ENCODE results near the gene DLEC1. TPM values are rescaled to one million over a fixed set of nuclear protein-coding genes. Genes with fewer than 3 reads are reported as not detected.

The DLEC1 gene
- total RNA-seq, 4 donors from 2014 or later = 0.19 to 0.42 (median 0.37) TPM

DNA sequence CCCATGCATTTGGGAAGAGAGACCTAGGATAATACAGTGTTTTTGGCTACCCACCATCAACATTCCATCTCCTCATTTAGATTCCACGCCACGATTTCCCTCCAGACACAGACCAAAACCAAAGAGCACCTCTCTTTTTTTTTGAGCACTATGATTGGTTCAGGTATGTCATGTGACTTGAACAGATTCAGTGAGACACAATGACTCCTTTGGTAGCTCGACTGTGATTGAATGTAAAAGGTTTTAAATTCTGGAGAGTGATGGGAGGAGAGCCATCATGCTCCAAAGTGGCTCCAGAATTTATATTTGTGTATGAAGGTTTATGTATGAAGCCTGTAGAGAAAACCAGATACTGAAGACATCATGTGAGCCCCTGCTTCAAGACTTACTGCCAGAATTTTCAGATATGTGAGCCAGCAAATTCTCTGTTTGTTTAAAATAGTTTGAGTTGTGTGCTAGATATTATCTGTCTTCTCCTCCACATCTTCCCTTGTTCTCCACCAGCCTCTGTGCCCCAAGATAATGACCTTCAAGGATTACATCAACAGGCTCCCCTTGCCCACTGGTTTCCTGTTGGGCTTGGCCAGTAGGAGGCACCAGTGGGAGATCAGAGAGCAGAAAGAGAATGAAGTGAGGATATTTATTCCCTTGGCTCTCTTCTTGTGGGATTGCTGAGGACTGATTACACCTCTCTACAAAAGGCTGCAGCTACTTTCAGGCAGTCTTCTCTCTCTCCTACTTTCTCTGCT, 111.9 kb downstream of the DLEC1 start:
- intact Hi-C loops (cut with DNase I) = no loop called here
- 80% methylated on average over 3 of the region's 3 CpGs for WGBS
- no peak overlapping the region for H3K27ac ChIP-seq (replicated peaks in 1 of 4)
- no peak for DNase-seq (ENCODE audit: extremely low spot score)
- TF ChIP-seq, protein P1, sequence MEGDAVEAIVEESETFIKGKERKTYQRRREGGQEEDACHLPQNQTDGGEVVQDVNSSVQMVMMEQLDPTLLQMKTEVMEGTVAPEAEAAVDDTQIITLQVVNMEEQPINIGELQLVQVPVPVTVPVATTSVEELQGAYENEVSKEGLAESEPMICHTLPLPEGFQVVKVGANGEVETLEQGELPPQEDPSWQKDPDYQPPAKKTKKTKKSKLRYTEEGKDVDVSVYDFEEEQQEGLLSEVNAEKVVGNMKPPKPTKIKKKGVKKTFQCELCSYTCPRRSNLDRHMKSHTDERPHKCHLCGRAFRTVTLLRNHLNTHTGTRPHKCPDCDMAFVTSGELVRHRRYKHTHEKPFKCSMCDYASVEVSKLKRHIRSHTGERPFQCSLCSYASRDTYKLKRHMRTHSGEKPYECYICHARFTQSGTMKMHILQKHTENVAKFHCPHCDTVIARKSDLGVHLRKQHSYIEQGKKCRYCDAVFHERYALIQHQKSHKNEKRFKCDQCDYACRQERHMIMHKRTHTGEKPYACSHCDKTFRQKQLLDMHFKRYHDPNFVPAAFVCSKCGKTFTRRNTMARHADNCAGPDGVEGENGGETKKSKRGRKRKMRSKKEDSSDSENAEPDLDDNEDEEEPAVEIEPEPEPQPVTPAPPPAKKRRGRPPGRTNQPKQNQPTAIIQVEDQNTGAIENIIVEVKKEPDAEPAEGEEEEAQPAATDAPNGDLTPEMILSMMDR (IDR thresholded peaks at IDR 0.05) = no peak
- H3K36me3 ChIP-seq = no peaks in the 10 kb centered on the region
- H3K4me1 ChIP-seq = no peaks in the 10 kb centered on the region
- H3K9me3 ChIP-seq = peaks cover 0 to 5% (median 0%) of the 10 kb centered on the region in 4 donors
- no peak overlapping the region for H3K4me3 ChIP-seq
- no peaks in the 10 kb centered on the region for H3K27me3 ChIP-seq

DNA sequence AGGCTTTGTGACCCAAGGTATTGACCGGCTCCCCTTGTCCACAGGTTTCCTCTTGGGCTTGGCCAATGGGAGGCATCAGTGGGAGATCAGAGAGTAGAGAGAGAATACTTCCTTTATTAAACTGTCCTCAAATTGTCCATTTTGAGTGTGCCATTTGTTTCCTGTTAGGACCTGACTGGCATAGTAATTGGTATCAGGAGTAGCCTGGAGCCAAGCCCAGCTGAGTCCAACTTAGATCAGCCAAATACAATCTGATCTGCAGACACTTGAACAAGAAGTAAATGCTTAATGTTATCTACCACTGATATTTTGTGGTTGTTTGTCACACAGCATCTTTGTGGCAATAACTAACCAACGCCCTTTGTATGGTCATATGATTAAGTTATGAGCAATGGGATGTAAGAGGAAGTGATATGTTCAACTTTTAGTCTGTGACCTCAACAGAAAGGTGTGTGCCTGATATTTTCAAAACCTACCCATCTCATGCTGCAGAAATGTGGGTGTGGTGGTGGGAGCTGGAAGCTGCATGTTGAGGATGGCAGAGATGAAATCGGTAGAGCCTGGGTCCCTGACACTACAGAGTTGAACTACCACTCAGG, 112.8 kb downstream of the DLEC1 start:
- H3K4me3 ChIP-seq = no peak overlapping the region
- H3K27ac ChIP-seq (replicated peaks in 1 of 4) = no peak overlapping the region
- no peak for DNase-seq (ENCODE audit: extremely low spot score)
- intact Hi-C loops (cut with DNase I) = no loop called here
- WGBS = 93% methylated on average over 3 of the region's 3 CpGs
- TF ChIP-seq POLR2A (IDR thresholded peaks at IDR 0.05; ENCODE audit: low read depth) (no peak), POLR2AphosphoS5 (IDR thresholded peaks at IDR 0.05) (no peak), EP300 (IDR thresholded peaks at IDR 0.05) (no peak)
- TF ChIP-seq, protein P1 (IDR thresholded peaks at IDR 0.05) = no peak
- no peaks in the 10 kb centered on the region for H3K36me3 ChIP-seq
- H3K4me1 ChIP-seq = no peaks in the 10 kb centered on the region
- H3K27me3 ChIP-seq = no peaks in the 10 kb centered on the region
- peaks cover 0 to 5% (median 0%) of the 10 kb centered on the region in 4 donors for H3K9me3 ChIP-seq

DNA sequence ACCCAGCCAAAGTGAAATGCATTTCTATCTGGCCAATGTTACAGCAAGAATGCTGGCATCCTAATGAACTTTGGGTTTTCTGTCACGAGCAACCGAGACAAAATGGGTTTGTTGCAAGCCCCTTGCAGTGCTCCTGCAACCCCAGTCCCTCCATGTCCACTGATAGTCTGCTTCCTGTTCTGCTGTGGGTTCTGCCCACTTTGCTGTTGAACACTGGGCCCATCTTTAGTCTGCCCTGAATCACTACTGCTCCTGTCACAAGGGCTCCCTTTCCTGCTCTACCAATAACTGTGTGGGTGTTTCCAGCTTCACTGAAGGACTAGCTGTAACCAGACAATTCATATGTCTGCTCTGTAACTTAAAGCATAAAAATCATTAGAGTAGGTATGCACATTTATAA, 113.6 kb downstream of the DLEC1 start:
- WGBS = 100% methylated on average over 2 of the region's 2 CpGs
- H3K27me3 ChIP-seq = no peaks in the 10 kb centered on the region
- DNase-seq (ENCODE audit: extremely low spot score) = peak; percentile 26
- no peaks in the 10 kb centered on the region for H3K9me3 ChIP-seq
- no peak overlapping the region for H3K4me3 ChIP-seq
- H3K27ac ChIP-seq (replicated peaks in 1 of 4) = no peak overlapping the region
- TF ChIP-seq EP300 (IDR thresholded peaks at IDR 0.05) = no peak
- no peaks in the 10 kb centered on the region for H3K36me3 ChIP-seq
- intact Hi-C loops (cut with DNase I) = no loop called here
- no peaks in the 10 kb centered on the region for H3K4me1 ChIP-seq

DNA sequence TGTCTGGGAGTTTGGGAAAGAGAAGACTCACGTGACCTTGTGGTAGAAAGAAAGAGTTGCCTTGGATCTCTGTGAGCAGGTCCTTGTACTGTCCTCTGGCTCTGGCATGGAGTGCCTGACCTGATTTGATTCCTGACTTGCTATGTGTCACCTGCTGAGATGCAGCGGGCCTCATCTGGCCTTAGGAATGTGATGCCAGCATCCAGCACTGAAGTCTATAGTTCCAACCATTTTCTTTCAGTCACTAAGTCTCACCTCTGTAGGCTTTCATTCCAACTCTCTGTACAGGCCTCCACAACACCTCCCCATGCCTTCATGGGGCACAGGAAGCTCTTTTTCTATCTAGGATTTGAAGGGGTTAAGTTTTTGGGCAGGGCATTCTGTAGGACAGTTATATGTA, 114.2 kb downstream of the DLEC1 start:
- Histone ChIP-seq H3K27ac (replicated peaks in 1 of 4) (no peak overlapping the region), H3K4me3 (no peak overlapping the region), H3K9me3 (no peaks in the 10 kb centered on the region), H3K4me1 (no peaks in the 10 kb centered on the region), H3K27me3 (no peaks in the 10 kb centered on the region), H3K36me3 (no peaks in the 10 kb centered on the region)
- WGBS = 95% methylated on average over 2 of the region's 2 CpGs
- no peak for TF ChIP-seq POLR2AphosphoS5 (IDR thresholded peaks at IDR 0.05)
- TF ChIP-seq, protein P1 (IDR thresholded peaks at IDR 0.05) = no peak
- TF ChIP-seq POLR2A (IDR thresholded peaks at IDR 0.05; ENCODE audit: low read depth) = no peak
- TF ChIP-seq EP300 (IDR thresholded peaks at IDR 0.05) = no peak
- intact Hi-C loops (cut with DNase I) = no loop called here
- peak; percentile 64 for DNase-seq (ENCODE audit: extremely low spot score)

GRCh38 chr3:38154033-38154494, 115.1 kb downstream of the DLEC1 start:
- H3K9me3 ChIP-seq = no peaks in the 10 kb centered on the region
- WGBS = 75% methylated on average over 2 of the region's 2 CpGs
- TF ChIP-seq EP300 (IDR thresholded peaks at IDR 0.05) = no peak
- TF ChIP-seq POLR2AphosphoS5 (IDR thresholded peaks at IDR 0.05) = peak in 1 of 2 donors; percentile 41
- no peak overlapping the region for H3K27ac ChIP-seq (replicated peaks in 1 of 4)
- no peak overlapping the region for H3K4me3 ChIP-seq
- no peaks in the 10 kb centered on the region for H3K4me1 ChIP-seq
- H3K27me3 ChIP-seq = no peaks in the 10 kb centered on the region
- no peak for DNase-seq (ENCODE audit: extremely low spot score)
- intact Hi-C loops (cut with DNase I) = no loop called here
- H3K36me3 ChIP-seq = no peaks in the 10 kb centered on the region

All from esophagus muscularis mucosa (tissue), 4 donors.